Stimulated activated CD8-positive, alpha-beta memory T cell treated with anti-CD3 and anti-CD28 coated beads, Interleukin-2, amount 100 ng/mL, for 1 hour (primary cell): ENCODE data around the gene SCAF8.
"Not testable (repeated sequence)": the region's sequence is repeated elsewhere in the genome, so short reads cannot be mapped to it uniquely, and the experiment has no call there.

Experiments used
- DNase-seq, 2 donors: peaks; one replicate each; pipeline ENCODE4 v3.0.0-alpha.2; 2020; ENCODE audit warnings: low read depth in 2 of 2

The SCAF8 gene

GRCh38 chr6:154733183-154733625 lies at the start of gene SCAF8:
Gene SCAF8, plus strand, starts transcription at chr6:154733416. Its CDS starts 485 bp downstream, at chr6:154733901.
- DNase-seq, result peak; percentile 71 to 75

- no peak for DNase-seq
Observed at GRCh38 chr6:154683756-154684523, 49.3 kb upstream of the SCAF8 start.

- no peak for DNase-seq
Observed at GRCh38 chr6:154686162-154686561, 47.1 kb upstream of the SCAF8 start.

GRCh38 chr6:154689493-154690255 lies 43.5 kb upstream of the SCAF8 start:
- DNase-seq, result no peak

- DNase-seq, result no peak
Observed at GRCh38 chr6:154690857-154691256, 42.4 kb upstream of the SCAF8 start.

GRCh38 chr6:154696661-154697060 lies 36.6 kb upstream of the SCAF8 start:
- no peak for DNase-seq

GRCh38 chr6:154703124-154703523 lies 30.1 kb upstream of the SCAF8 start:
- DNase-seq, result no peak

GRCh38 chr6:154705471-154706113 lies 27.6 kb upstream of the SCAF8 start:
- DNase-seq, result no peak

GRCh38 chr6:154706389-154706788 lies 26.8 kb upstream of the SCAF8 start:
- no peak for DNase-seq

GRCh38 chr6:154709621-154710020 lies 23.6 kb upstream of the SCAF8 start:
- no peak for DNase-seq

GRCh38 chr6:154710689-154711088 lies 22.5 kb upstream of the SCAF8 start:
- no peak for DNase-seq

- DNase-seq, result no peak
Observed at GRCh38 chr6:154715446-154715845, 17.8 kb upstream of the SCAF8 start.

GRCh38 chr6:154716350-154716749 lies 16.9 kb upstream of the SCAF8 start:
- DNase-seq, result not testable (repeated sequence)

GRCh38 chr6:154719433-154719832 lies 13.8 kb upstream of the SCAF8 start:
- no peak for DNase-seq

GRCh38 chr6:154719854-154720253 lies 13.4 kb upstream of the SCAF8 start:
- no peak for DNase-seq

GRCh38 chr6:154721460-154721859 lies 11.8 kb upstream of the SCAF8 start:
- no peak for DNase-seq

GRCh38 chr6:154726887-154727286 lies 6.3 kb upstream of the SCAF8 start:
- DNase-seq, result no peak

GRCh38 chr6:154731296-154732218 lies 1.7 kb upstream of the SCAF8 start:
- DNase-seq, result no peak

GRCh38 chr6:154732538-154733182 lies 556 bp upstream of the SCAF8 start:
- no peak for DNase-seq

GRCh38 chr6:154733626-154734382 lies 588 bp downstream of the SCAF8 start:
- peak; percentile 68 to 81 for DNase-seq
